Measurements from ENCODE around the gene SGCD.

- TF ChIP-seq SUZ12 (IDR thresholded peaks at IDR 0.05) (no peak), LEF1 (IDR thresholded peaks at IDR 0.05; ENCODE audit: borderline replicate concordance) (no peak), BHLHE40 (IDR thresholded peaks at IDR 0.05; ENCODE audit: borderline replicate concordance) (no peak), HDGF (IDR thresholded peaks at IDR 0.05; ENCODE audit: borderline replicate concordance) (no peak), L3MBTL2 (conservative IDR thresholded peaks at IDR 0.05) (no peak), ELF4 (IDR thresholded peaks at IDR 0.05) (no peak), FOXM1 (IDR thresholded peaks at IDR 0.05; ENCODE audit: borderline replicate concordance) (no peak), SP1 (IDR thresholded peaks at IDR 0.05) (no peak), TARDBP (IDR thresholded peaks at IDR 0.05) (no peak), FOXK2 (IDR thresholded peaks at IDR 0.05) (no peak), FOXA1 (IDR thresholded peaks at IDR 0.05) (no peak), PKNOX1 (IDR thresholded peaks at IDR 0.05) (no peak), ZNF384 (IDR thresholded peaks at IDR 0.05) (no peak), ARNT (IDR thresholded peaks at IDR 0.05) (no peak)
These were observed 80.3 kb downstream of the SGCD start for GRCh38 chr5:156407251-156407650.

All from HEK293T (cell line).